H9 (cell line): Measurements from ENCODE around the gene TOR1B. TPM values are rescaled to one million over a fixed set of nuclear protein-coding genes. Genes with fewer than 3 reads are reported as not detected.

Experiments used
- DNase-seq: peaks from one replicate; pipeline ENCODE4 v3.0.0-alpha.2; 2017
- H2AFZ ChIP-seq: one replicate; pipeline ENCODE4 v1.6.1; 2013; ENCODE audit warnings: mild to moderate bottlenecking, low read length, control low read depth, moderate library complexity
- H2AK5ac ChIP-seq: 2 replicates; pipeline ENCODE4 v1.6.1; 2013; ENCODE audit warnings: low read length, control low read depth, mixed read lengths; ENCODE audit not compliant: insufficient read length
- H2BK120ac ChIP-seq: one replicate; pipeline ENCODE4 v1.6.1; 2013; ENCODE audit warnings: low read depth, mild to moderate bottlenecking, low read length, control low read depth, inconsistent platforms; ENCODE audit not compliant: poor library complexity, severe bottlenecking
- H2BK12ac ChIP-seq: 2 replicates; pipeline ENCODE4 v1.6.1; 2013; ENCODE audit warnings: low read length, control low read depth, mixed read lengths, low read depth; ENCODE audit not compliant: insufficient read length
- H2BK15ac ChIP-seq: 2 replicates; pipeline ENCODE4 v1.6.1; 2013; ENCODE audit warnings: low read depth, low read length, control low read depth
- H2BK20ac ChIP-seq: one replicate; pipeline ENCODE4 v1.6.1; 2013; ENCODE audit warnings: low read depth, mild to moderate bottlenecking, low read length, control low read depth, inconsistent platforms; ENCODE audit not compliant: poor library complexity, severe bottlenecking
- H2BK5ac ChIP-seq: 2 replicates; pipeline ENCODE4 v1.6.1; 2013; ENCODE audit warnings: low read length, control low read depth, mixed read lengths; ENCODE audit not compliant: insufficient read length
- H3K14ac ChIP-seq: 2 replicates; pipeline ENCODE4 v1.6.1; 2013; ENCODE audit warnings: low read length, control low read depth; ENCODE audit not compliant: insufficient read depth
- H3K18ac ChIP-seq: 2 replicates; pipeline ENCODE4 v1.6.1; 2013; ENCODE audit warnings: low read depth, mild to moderate bottlenecking, mixed read lengths, low read length, control low read depth; ENCODE audit not compliant: insufficient read length
- H3K23ac ChIP-seq: 2 replicates; pipeline ENCODE4 v1.6.1; 2013; ENCODE audit warnings: low read length, control low read depth, mixed read lengths, low read depth; ENCODE audit not compliant: insufficient read length
- H3K23me2 ChIP-seq: 2 replicates; pipeline ENCODE4 v1.6.1; 2013; ENCODE audit warnings: low read depth, mild to moderate bottlenecking, mixed read lengths, low read length, control low read depth; ENCODE audit not compliant: insufficient read length, poor library complexity, severe bottlenecking
- H3K27ac ChIP-seq: 2 replicates; pipeline ENCODE4 v1.5.1; 2013; ENCODE audit warnings: low read length, control low read depth, mixed read lengths, low read depth; ENCODE audit not compliant: insufficient read length
- H3K27me3 ChIP-seq: 2 replicates; pipeline ENCODE4 v1.6.1; 2013; ENCODE audit warnings: low read length, control low read depth, inconsistent platforms; ENCODE audit not compliant: insufficient read depth
- H3K4ac ChIP-seq: 2 replicates; pipeline ENCODE4 v1.6.1; 2013; ENCODE audit warnings: low read depth, mild to moderate bottlenecking, control low read depth, inconsistent platforms, low read length, moderate library complexity
- H3K4me1 ChIP-seq: 2 replicates; pipeline ENCODE4 v1.6.1; 2013; ENCODE audit warnings: low read length, control low read depth, inconsistent platforms; ENCODE audit not compliant: insufficient read depth
- H3K4me2 ChIP-seq: 2 replicates; pipeline ENCODE4 v1.6.1; 2013; ENCODE audit warnings: low read length, control low read depth, mixed read lengths; ENCODE audit not compliant: insufficient read length, insufficient read depth
- H3K56ac ChIP-seq: 2 replicates; pipeline ENCODE4 v1.6.1; 2013; ENCODE audit warnings: low read depth, mild to moderate bottlenecking, mixed read lengths, low read length, control low read depth; ENCODE audit not compliant: insufficient read length
- H3K79me1 ChIP-seq: 2 replicates; pipeline ENCODE4 v1.6.1; 2013; ENCODE audit warnings: low read depth, mild to moderate bottlenecking, moderate library complexity, low read length, control low read depth, inconsistent platforms; ENCODE audit not compliant: insufficient read depth, poor library complexity, severe bottlenecking
- H3K79me2 ChIP-seq: 2 replicates; pipeline ENCODE4 v1.6.1; 2013; ENCODE audit warnings: low read length, control low read depth, inconsistent platforms; ENCODE audit not compliant: insufficient read depth
- H3K9ac ChIP-seq: 2 replicates; pipeline ENCODE4 v1.6.1; 2013; ENCODE audit warnings: low read length, control low read depth, mixed read lengths; ENCODE audit not compliant: insufficient read length; ENCODE audit errors: extremely low read depth
- H3K9me3 ChIP-seq: one replicate; pipeline ENCODE4 v1.6.1; 2013; ENCODE audit warnings: low read depth, low read length, inconsistent platforms; ENCODE audit not compliant: control insufficient read depth
- H3T11ph ChIP-seq: one replicate; pipeline ENCODE4 v1.6.1; 2013; ENCODE audit warnings: mild to moderate bottlenecking, low read length, control low read depth, inconsistent platforms
- H4K20me1 ChIP-seq: one replicate; pipeline ENCODE4 v1.6.1; 2013; ENCODE audit not compliant: control insufficient read depth, insufficient read length, insufficient read depth
- H4K5ac ChIP-seq: 2 replicates; pipeline ENCODE4 v1.6.1; 2013; ENCODE audit warnings: low read depth, mild to moderate bottlenecking, mixed read lengths, low read length, control low read depth; ENCODE audit not compliant: insufficient read length
- H4K8ac ChIP-seq: replicated peaks from 2 replicates; pipeline ENCODE4 v1.6.1; 2013; ENCODE audit warnings: low read length, control low read depth, mixed read lengths, low read depth; ENCODE audit not compliant: insufficient read length
- H4K91ac ChIP-seq: 2 replicates; pipeline ENCODE4 v1.6.1; 2013; ENCODE audit warnings: low read depth, mild to moderate bottlenecking, moderate library complexity, mixed read lengths, low read length, control low read depth; ENCODE audit not compliant: insufficient read length
- H3K27ac Mint-ChIP-seq, 3 experiments: 2 replicates in 2 of 3; 3 replicates in 1 of 3; pipeline ENCODE4 v1.8.0; 2020 to 2021; ENCODE audit warnings: mixed read lengths in 3 of 3, mild to moderate bottlenecking in 1 of 3, moderate library complexity in 1 of 3
- H3K27me3 Mint-ChIP-seq: 2 replicates; pipeline ENCODE4 v1.8.0; 2021; ENCODE audit warnings: low read depth, mild to moderate bottlenecking, moderate library complexity, mixed read lengths
- H3K36me3 Mint-ChIP-seq, 3 experiments: 2 replicates in 2 of 3; 3 replicates in 1 of 3; pipeline ENCODE4 v1.8.0; 2020 to 2021; ENCODE audit warnings: low read depth in 3 of 3, mixed read lengths in 3 of 3; ENCODE audit not compliant: insufficient read depth in 1 of 3
- H3K4me1 Mint-ChIP-seq, 2 experiments: 2 replicates each; pipeline ENCODE4 v1.8.0; 2020; ENCODE audit warnings: mixed read lengths in 2 of 2
- H3K4me3 Mint-ChIP-seq, 2 experiments: 2 replicates in 1 of 2; 3 replicates in 1 of 2; pipeline ENCODE4 v1.8.0; 2020 to 2021; ENCODE audit warnings: mild to moderate bottlenecking in 2 of 2, mixed read lengths in 2 of 2, moderate library complexity in 1 of 2
- H3K9me3 Mint-ChIP-seq, 2 experiments: 2 replicates in 1 of 2; 3 replicates in 1 of 2; pipeline ENCODE4 v1.8.0; 2020; ENCODE audit warnings: mild to moderate bottlenecking in 2 of 2, mixed read lengths in 2 of 2, moderate library complexity in 1 of 2
- WGBS: extraction: QIAGEN DNeasy Blood & Tissue Kit; methylation state at CpG from one replicate; pipeline ENCODE4 v1.1.7; 2013; ENCODE audit warnings: missing lambda C conversion rate, low lambda C conversion rate, mixed read lengths; ENCODE audit not compliant: insufficient read length; ENCODE audit errors: extremely low coverage; 5-methylcytosine and 5-hydroxymethylcytosine counted together
- total RNA-seq: library from RNA; stranded (reverse); gene quantifications from 2 replicates; pipeline ENCODE4 v1.2.1, GENCODE V29; 2021
- TF ChIP-seq, protein P1 (sequence below): fragments of 200-600 bp; sonication (generic); conservative IDR thresholded peaks from 3 replicates; pipeline ENCODE4 v1.8.0; 2021; ENCODE audit warnings: antibody characterized with exemption, mild to moderate bottlenecking

The TOR1B gene
- total RNA-seq, 1 experiment from 2014 or later: 18.1 TPM

DNA sequence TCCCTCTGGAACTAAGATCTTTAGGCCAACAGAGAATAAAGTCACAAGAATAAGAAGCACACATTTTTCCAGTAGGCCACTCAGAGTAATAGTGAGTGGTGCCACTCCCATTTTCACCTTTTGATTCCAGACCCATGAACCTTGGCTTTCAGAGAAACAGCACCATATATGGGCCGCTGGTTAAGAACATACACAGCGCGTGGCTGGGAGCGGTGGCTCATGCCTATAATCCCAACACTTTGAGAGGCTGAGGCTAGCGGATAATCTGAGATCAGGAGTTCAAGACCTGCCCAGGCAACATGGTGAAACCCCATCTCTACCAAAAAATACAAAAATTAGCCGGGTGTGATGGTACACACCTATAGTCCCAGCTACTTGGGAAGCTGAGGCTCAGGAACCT is 34.5 kb upstream of the TOR1B start:
- Histone ChIP-seq H3K79me1 (no peaks in the 10 kb centered on the region), H3K18ac (no peak overlapping the region), H2BK120ac (no peak overlapping the region), H2BK12ac (no peak overlapping the region), H3K23me2 (peaks cover 3% of the 10 kb centered on the region), H3K4me2 (no peak overlapping the region), H3K9me3 (no peaks in the 10 kb centered on the region), H3T11ph (no peak overlapping the region), H2AK5ac (no peak overlapping the region), H3K14ac (no peak overlapping the region), H2BK15ac (no peak overlapping the region), H4K91ac (no peak overlapping the region), H4K20me1 (no peaks in the 10 kb centered on the region), H4K8ac (no peak overlapping the region), H3K4me1 (no peaks in the 10 kb centered on the region), H3K56ac (no peak overlapping the region), H3K27me3 (no peaks in the 10 kb centered on the region), H2AFZ (no peak overlapping the region), H3K4ac (no peak overlapping the region), H3K23ac (no peak overlapping the region), H3K27ac (no peak overlapping the region), H4K5ac (no peak overlapping the region), H3K9ac (no peak overlapping the region), H3K79me2 (no peaks in the 10 kb centered on the region), H2BK5ac (no peak overlapping the region), H2BK20ac (no peak overlapping the region)
- peak overlapping the region in 1 of 3 experiments; percentile 48; a peak in 1 of 7 replicates for H3K27ac Mint-ChIP-seq
- WGBS: no CpG with 5 or more reads among the region's 6 CpGs
- H3K4me3 Mint-ChIP-seq: no peak overlapping the region
- H3K9me3 Mint-ChIP-seq: no peaks in the 10 kb centered on the region
- no peak for DNase-seq
- TF ChIP-seq, protein P1, sequence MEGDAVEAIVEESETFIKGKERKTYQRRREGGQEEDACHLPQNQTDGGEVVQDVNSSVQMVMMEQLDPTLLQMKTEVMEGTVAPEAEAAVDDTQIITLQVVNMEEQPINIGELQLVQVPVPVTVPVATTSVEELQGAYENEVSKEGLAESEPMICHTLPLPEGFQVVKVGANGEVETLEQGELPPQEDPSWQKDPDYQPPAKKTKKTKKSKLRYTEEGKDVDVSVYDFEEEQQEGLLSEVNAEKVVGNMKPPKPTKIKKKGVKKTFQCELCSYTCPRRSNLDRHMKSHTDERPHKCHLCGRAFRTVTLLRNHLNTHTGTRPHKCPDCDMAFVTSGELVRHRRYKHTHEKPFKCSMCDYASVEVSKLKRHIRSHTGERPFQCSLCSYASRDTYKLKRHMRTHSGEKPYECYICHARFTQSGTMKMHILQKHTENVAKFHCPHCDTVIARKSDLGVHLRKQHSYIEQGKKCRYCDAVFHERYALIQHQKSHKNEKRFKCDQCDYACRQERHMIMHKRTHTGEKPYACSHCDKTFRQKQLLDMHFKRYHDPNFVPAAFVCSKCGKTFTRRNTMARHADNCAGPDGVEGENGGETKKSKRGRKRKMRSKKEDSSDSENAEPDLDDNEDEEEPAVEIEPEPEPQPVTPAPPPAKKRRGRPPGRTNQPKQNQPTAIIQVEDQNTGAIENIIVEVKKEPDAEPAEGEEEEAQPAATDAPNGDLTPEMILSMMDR: no peak
- peaks cover 0 to under 1% of the 10 kb centered on the region in 2 experiments; a peak in 1 of 4 replicates for H3K4me1 Mint-ChIP-seq
- H3K36me3 Mint-ChIP-seq: no peaks in the 10 kb centered on the region
- peaks cover 2% of the 10 kb centered on the region; the same call in 1 of the 2 replicates for H3K27me3 Mint-ChIP-seq
